ENCODE measurements around the gene COL4A3.
"Not testable (repeated sequence)": the region's sequence is repeated elsewhere in the genome, so short reads cannot be mapped to it uniquely, and the experiment has no call there.

Gene COL4A3

DNA sequence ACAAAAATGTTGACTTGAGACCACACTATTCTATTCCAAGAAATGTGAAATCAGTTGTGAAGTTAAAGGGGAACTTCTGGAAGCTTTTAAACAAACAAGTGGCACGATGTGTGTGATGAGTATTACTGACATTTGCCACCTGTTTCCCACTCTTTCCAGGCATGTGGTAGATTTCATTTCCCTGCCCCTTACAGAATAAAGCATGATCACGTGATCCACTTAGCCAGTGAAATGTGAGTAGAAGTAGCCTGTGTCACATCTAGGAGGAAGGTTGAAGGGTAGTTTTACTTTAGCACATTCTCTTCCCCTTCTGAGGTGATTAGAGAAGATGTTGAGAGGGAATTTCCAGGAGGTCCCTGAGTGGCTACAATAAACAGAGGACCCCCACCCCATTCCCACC lies 4.3 kb upstream of the COL4A3 start:
- FAIRE-seq: no peak

GRCh38 chr2:227161947-227162346 lies 2.5 kb upstream of the COL4A3 start:
- FAIRE-seq: no peak

- FAIRE-seq: no peak
Measured at GRCh38 chr2:227163485-227163997, 883 bp upstream of the COL4A3 start.

DNA sequence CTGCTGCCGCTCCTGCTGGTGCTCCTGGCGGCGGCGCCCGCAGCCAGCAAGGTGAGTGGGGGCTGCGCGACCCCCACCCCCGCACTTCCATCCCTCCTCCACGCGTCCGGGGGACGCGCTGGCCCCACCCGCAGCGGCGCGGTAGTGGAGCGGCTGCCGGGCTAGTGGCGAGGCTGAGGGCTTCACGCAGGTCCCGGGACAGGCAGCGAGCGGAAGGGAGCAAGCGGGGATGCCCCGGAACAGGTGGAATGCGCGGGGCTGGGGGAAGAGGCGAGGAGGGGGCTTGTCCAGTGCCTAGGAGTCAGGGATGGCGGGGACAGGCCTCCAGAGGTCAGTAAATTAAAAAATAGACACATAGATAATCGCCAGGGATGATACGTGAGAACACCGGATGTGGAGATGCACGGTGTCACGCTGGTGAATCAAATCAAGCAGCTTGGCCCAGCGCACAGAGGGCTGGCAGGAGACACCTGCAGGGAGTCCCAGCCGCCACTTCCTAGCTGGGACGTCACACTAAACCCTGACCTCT lies 403 bp downstream of the COL4A3 start:
- no peak for FAIRE-seq

GRCh38 chr2:227171779-227172178 lies 7.4 kb downstream of the COL4A3 start:
- not testable (repeated sequence) for FAIRE-seq

GRCh38 chr2:227177592-227178336 lies 13.3 kb downstream of the COL4A3 start:
- no peak for FAIRE-seq

DNA sequence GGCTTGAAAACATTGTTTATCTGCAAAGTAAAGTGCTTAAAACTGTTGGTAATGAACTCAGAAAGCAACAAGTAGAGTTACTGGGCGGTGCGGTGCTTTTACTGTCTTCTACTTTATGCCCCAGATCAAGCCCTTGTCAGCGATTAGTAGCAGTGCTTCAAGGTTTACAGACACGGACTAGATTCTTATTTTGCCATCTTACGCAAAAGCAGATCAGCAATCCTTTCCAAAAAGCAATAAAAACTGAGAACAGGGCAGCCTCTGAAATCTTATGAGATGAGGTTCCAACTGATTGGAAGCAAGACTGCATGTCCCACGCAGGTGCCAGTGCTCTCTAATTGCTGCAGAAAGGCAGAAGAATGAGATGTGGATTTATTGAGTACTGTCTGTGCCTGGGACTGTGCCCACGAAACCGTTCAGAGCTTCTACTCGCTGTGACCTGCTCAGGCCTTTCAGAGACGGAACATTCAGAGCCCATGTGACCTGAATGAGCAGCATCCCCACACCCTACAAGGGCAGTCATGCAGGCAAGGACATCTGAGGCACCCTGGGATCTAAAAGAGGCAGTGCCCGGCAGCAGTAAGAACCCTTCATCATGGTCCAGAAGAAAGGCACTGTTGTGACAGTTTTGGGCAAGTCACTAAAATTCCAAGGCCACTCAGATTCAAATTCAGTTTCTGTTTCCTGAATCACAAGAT lies 15.7 kb downstream of the COL4A3 start:
- no peak for FAIRE-seq

- FAIRE-seq: peak; percentile 86
Measured at GRCh38 chr2:227180770-227181169, 16.3 kb downstream of the COL4A3 start.

GRCh38 chr2:227182765-227183164 lies 18.3 kb downstream of the COL4A3 start:
- no peak for FAIRE-seq

- no peak for FAIRE-seq
Measured at GRCh38 chr2:227183657-227184367, 19.4 kb downstream of the COL4A3 start.

- FAIRE-seq: no peak
Measured at GRCh38 chr2:227185615-227186232, 21.3 kb downstream of the COL4A3 start.

GRCh38 chr2:227186751-227187150 lies 22.3 kb downstream of the COL4A3 start:
- FAIRE-seq: no peak

- peak; percentile 70 for FAIRE-seq
Measured at GRCh38 chr2:227188292-227188691, 23.9 kb downstream of the COL4A3 start.

- no peak for FAIRE-seq
Measured at GRCh38 chr2:227191367-227191766, 26.9 kb downstream of the COL4A3 start.

DNA sequence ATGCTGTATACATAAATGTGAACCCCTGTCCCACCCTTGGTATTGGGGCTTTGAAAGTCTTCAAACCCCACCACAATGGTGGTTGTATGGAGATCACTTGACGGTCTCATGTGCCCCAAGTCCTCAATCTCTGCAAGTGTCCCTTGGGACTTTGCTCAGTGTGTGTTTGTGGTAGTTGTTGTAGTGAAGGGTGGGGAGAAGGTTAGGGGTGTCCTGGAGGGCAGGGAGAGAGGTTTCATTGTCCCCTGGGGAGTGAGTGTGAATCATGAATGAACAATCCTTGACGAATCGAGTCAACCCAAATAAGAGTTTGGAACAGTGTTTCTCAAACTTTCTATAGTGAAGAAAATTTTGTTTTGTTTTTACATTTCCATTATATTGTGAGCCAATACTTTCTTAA lies 28.1 kb downstream of the COL4A3 start:
- FAIRE-seq: no peak

- FAIRE-seq: no peak
Measured at GRCh38 chr2:227194219-227194618, 29.8 kb downstream of the COL4A3 start.

DNA sequence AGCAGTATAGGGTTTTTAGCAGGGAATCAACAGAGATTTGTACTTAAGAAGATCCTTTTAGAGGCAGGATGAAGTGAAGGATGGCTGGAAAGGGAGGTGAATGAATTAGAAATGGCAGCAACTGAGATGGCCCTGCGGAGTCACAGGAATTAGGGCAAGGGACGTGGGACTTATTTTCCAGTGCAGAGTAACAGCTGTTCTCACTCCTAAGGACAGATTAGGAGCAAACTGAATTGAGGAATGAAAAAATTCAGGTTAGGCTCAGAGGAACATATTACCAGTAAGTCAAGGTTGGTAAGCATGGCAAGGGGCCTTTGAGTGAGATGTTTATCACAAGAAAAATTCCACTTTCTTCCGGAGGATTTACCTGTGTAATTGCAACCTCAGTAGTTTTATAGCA lies 34.4 kb downstream of the COL4A3 start:
- no peak for FAIRE-seq

DNA sequence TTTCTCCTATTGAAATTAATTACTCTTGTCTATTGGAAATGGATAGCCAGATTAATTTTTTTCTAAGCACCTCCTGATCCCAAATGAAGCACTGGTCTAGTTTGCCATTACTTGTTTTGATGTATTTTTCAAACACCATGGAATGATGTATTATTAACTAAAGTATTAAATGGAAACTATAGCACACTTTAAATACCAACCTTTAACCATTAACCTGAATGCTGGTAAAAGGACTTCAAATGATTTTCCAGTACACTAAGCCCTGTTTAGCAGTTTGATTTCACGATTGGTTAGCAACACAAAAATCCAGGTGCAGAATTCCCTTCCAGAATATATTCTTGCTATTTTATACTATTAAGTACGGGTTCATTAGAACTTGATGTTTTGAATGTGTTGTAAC lies 37.3 kb downstream of the COL4A3 start:
- FAIRE-seq: no peak

DNA sequence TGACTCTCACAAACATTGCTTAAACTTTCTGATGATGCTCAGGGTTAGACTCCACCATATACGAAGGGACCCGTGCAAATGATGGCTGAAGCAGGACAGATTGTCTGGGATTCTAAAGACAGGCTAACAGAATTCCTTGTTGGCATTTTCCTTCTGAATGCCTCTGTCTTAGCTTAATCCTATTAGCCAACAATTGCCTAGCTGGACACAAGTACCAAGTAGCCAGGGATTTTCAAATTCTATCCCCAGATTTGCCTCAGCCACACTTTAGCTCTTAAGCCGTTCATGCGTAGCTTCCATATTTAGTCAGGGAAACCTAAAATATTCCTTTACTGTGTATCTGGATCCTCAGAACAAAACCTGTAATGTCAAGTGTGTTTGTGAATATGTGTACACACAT lies 40.0 kb downstream of the COL4A3 start:
- FAIRE-seq: no peak

DNA sequence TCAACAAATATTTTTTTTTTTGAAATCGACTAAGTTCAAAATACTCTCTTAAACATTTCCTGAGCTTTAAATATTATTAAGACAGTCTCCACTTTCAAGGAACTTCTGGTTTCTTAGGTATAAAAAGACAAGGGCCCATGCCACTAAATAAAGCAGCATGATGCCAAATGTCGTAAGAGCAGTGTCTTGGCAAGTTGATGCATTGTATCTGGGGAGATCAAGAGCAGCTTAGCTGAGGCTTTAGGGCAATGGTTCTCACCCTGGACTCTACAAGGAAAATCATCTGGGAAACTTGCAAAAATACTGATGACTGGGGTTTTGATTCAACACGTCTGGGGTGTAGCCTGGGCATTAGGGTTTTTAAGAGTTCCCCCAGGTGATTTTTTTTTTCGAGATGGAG lies 41.3 kb downstream of the COL4A3 start:
- no peak for FAIRE-seq

DNA sequence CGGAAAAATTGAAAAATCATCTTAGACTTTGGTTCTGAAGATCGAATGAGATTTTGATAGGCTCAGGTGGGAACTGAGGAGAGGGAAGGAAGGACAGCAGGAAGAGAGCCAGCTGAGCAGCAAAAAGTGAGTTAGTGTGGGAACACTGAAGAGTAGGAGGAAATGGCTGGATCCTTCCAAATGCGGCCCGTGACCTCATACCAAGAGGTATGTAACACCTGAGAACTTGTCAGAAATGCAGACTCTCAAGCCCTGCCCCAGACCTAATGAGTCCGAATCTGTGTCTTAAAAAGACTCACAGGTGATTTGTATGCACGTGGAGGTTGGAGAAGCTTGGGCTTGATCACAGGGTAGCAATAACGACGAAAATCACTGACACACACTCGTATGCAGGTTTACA lies 42.0 kb downstream of the COL4A3 start:
- no peak for FAIRE-seq

DNA sequence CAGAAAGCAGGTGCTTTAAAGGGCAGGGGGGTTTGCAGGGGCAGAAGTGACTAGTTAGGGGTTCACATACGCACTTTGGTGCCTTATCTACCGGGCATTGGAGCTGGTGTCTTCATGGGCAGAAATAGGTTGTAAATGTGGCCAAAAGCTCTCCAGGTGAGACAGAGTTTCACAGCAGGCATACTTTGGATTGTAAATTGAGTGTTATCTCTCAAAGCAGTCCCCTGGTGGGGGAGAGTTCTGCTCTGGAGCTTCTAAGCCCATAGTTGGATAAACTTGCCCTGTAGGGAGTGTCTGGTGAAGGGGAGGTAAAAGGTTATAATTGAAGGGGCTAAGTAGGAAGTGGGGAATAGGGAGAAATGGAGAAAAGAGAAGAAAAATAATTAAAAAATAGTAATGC lies 43.1 kb downstream of the COL4A3 start:
- FAIRE-seq: no peak

DNA sequence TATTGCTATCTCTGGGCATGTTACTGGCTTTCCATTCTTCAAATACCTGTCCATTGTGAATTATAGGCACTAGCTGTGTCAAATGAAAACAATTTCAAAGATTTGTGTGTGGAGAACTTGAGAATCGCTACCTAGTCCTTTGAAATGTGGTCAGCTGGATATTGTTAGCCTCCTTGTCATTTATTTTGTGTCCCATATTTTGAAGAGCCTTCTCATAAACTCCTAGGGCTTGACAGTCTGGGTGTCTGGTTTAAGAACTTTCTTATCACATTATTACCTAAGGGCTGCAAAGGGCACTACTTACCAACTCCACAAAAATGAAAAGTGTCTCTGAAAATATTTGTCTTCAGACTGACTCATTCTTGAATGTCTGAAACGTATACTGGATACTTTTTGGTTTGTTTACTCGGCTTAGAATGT lies 50.2 kb downstream of the COL4A3 start:
- no peak for FAIRE-seq

Measured in endometrium (tissue), 2 donors.